Purkinje cell (primary cell): ENCODE measurements around the gene TXLNG. TPM values are rescaled to one million over a fixed set of nuclear protein-coding genes. Genes with fewer than 3 reads are reported as not detected.

ENCODE experiments used
- polyA plus RNA-seq: library from polyadenylated mRNA; unstranded; fragments of >200 nt; fragmentation: Nextera tagmentation; gene quantifications from 2 replicates; pipeline ENCODE4 v1.2.1, GENCODE V29; 2014

TXLNG gene
- polyA plus RNA-seq = 1.8 and 6.8 TPM in 2 replicates

GRCh38 chrX:16786139-16786790 lies at the start of gene TXLNG:
Gene TXLNG (plus strand): TSS chrX:16786466. CDS start chrX:16786488, 22 bp downstream.

GRCh38 chrX:16870095-16870861 lies 84.0 kb downstream of the TXLNG start, which contains the start of gene RBBP7:
Gene RBBP7 (minus strand): TSS chrX:16870362. CDS start chrX:16870053, 309 bp downstream.

Other genes starting within 250 kb of the TXLNG start
- not detected in 2 replicates for gene S100G, start 136.3 kb upstream of the TXLNG start, polyA plus RNA-seq
- 0.22 and 2.7 TPM in 2 replicates for gene CTPS2, start 73.8 kb upstream of the TXLNG start, polyA plus RNA-seq
- 10.3 and 10.9 TPM in 2 replicates for gene SYAP1, start 66.9 kb upstream of the TXLNG start, polyA plus RNA-seq
- gene RBBP7, start 83.9 kb downstream of the TXLNG start, polyA plus RNA-seq = 128 and 157 TPM in 2 replicates
- 44.5 and 54.0 TPM in 2 replicates for gene REPS2, start 160.2 kb downstream of the TXLNG start, polyA plus RNA-seq